HG03175 (cell line): ENCODE measurements around the gene GLRA1.

Source experiments
- ATAC-seq: cut with Tn5 transposase; IDR thresholded peaks from one replicate; pipeline ENCODE4 v1.9.1; 2021; ENCODE audit warnings: mild to moderate bottlenecking, moderate library complexity; ENCODE audit not compliant: unreplicated experiment

GLRA1 gene

DNA sequence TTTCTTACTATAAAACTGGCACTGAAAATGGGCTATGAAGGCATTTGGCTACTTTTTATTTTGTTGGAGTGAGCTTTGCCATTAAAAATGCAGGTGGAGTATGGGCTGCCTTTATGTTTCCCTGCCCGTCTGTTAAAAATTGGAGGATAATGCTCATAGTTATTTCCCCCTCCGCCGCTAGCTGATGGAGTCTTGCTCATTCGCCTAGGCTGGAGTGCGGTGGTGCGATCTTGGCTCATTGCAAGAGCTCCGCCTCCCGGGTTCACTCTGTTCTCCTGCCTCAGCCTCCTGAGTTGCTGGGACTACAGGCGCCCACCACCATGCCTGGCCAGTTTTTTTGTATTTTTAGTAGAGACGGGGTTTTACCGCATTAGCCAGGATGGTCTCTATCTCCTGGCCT lies 144.3 kb downstream of the GLRA1 start:
- no peak for ATAC-seq

GRCh38 chr5:151779531-151780125 lies 145.0 kb downstream of the GLRA1 start:
- ATAC-seq, result no peak

GRCh38 chr5:151775025-151775606 lies 149.5 kb downstream of the GLRA1 start:
- ATAC-seq, result no peak

DNA sequence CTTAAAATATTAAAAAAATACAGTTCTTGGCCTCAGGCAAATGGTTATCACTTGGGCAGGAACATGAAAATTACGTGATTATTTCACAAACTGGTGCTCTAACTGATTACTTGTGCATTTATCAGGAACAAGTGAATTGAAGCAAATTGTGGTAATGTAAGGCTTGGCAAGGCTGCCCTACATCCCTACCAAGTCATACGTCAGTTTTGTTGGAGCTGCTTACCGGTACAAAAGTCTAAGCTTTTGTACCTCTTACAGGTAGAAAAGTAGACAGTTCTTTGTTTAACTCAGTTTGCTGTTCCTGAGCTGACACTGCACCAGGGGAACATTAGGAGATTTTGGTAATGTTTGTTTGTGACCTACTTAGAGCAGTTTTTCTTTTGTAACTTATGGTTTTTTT lies 150.7 kb downstream of the GLRA1 start:
- ATAC-seq, result no peak

- no peak for ATAC-seq
Measured at GRCh38 chr5:151772846-151773561, 151.6 kb downstream of the GLRA1 start.
